Measurements from ENCODE around the gene SLC46A1. TPM values are rescaled to one million over a fixed set of nuclear protein-coding genes. Genes with fewer than 3 reads are reported as not detected.
"Not testable (repeated sequence)": the region's sequence is repeated elsewhere in the genome, so short reads cannot be mapped to it uniquely, and the experiment has no call there.

The SLC46A1 gene
- polyA plus RNA-seq (ENCODE audit: low read depth in 6 of 6) = 1 to 10 TPM in 1 of 6 donors, under 1 TPM in 3, not detected in 2; 0.53 to 3.6 (median 0.68) TPM

DNA sequence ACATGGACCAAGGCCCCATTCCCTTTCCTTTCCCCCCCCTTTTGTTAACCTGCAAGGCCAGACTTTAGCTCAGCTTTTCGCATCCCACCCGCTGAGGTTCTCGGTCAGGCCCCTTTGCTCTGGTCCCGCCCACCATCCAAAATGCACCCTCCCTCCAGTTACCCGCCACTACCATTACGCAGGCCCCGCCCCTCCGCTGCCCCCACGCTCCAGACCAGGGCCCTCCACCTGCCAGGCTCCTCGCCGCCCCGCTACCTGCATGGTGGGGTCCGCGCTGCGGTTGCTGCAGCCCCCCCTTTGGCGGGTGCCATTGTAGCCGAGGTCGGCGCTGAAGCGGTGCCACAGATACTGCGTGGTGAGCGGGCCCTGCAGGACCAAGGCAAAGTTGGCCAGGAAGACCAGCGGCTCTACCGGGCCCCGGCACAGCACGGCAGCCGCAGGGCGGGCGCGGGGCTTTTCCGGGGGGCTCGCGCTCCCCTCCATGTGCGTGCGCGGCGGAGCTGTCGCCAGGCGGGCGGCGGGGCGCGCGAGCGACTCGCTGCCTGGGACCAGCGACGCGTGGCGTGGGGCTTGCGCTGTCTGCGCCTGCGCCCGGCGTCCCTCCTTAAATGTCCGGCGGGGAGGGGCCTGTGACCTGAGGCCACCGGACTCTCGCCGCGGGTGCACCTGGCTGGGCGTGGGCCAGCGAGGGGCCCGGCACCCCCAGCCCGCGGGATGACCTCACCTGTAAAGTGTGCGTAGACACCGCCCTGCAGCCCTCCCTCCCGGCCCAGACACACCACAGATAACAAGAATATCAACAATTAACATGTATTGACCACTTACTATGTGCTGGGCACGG is at the start of gene SLC46A1:
SLC46A1 (minus strand) TSS at position 581 of the 841 bp plus-strand sequence; CDS start at position 483, 98 bp downstream.
- Mint-ChIP-seq H3K4me3 (peak within 1 kb of the TSS; percentile 78 to 94 (median 84)), H3K36me3 (no peaks in the 10 kb centered on the region), H3K9me3 (no peaks in the 10 kb centered on the region), H3K27ac (peak within 1 kb of the TSS in 2 of 6 donors; percentile 52 to 75), H3K4me1 (peaks cover 7 to 9% (median 9%) of the 10 kb centered on the region in 3 donors), H3K27me3 (peaks cover 6 to 24% (median 11%) of the 10 kb centered on the region in 3 donors)
- peak; percentile 28 for DNase-seq
- ATAC-seq (ENCODE audit: low read depth in 2 of 2) = peak; percentile 76 to 81

DNA sequence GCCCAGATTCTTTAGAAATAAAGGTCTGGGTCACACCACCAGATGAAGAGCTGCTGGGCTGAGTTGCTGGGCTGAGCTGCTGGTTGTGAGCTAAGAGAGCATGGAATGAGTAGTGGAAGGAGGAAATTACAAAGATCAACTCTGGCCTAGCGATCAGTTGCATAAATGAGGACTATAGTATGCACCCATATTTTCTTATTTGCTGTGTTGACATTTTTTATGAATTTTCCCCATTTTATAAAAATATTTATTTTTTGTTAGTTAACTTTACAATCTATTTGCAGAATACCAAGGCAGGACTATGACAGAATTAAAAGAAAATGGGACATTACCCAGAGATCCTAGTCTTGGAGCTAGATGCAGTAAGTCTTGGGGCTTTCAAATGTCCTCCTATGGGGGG is 43.8 kb upstream of the SLC46A1 start:
- no peaks in the 10 kb centered on the region for H3K4me1 Mint-ChIP-seq
- H3K27ac Mint-ChIP-seq = no peak overlapping the region
- H3K36me3 Mint-ChIP-seq = peaks cover 0 to 6% of the 10 kb centered on the region in 2 donors
- peaks cover 22 to 47% (median 34%) of the 10 kb centered on the region in 3 donors for H3K27me3 Mint-ChIP-seq
- no peak overlapping the region for H3K4me3 Mint-ChIP-seq
- ATAC-seq (ENCODE audit: low read depth in 2 of 2) (no peak), DNase-seq (no peak)
- H3K9me3 Mint-ChIP-seq = peaks cover 4 to 18% (median 9%) of the 10 kb centered on the region in 7 donors

DNA sequence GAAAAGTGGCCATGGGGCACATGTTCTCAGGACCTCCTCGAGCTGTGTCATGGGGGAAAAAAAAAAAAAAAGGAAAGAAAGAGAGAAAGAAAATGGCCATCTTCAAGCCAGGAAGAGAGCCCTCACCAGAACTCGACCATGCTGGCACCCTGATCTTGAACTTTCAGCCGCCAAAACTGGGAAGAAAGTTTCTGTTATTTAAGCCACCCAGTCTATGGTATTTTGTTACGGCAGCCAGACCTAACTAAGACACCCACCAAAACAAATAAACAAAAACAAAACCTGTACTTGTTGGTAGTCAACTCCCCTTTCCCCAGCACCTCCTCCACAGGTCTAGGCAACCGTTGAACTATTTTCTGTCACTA is 41.4 kb upstream of the SLC46A1 start:
- DNase-seq (no peak), ATAC-seq (ENCODE audit: low read depth in 2 of 2) (no peak)
- Mint-ChIP-seq H3K4me3 (no peak overlapping the region), H3K27ac (no peak overlapping the region), H3K27me3 (peaks cover 25 to 50% (median 30%) of the 10 kb centered on the region in 3 donors), H3K36me3 (peaks cover 0 to 6% of the 10 kb centered on the region in 2 donors), H3K4me1 (no peaks in the 10 kb centered on the region), H3K9me3 (peaks cover 4 to 20% (median 12%) of the 10 kb centered on the region in 7 donors)

- no peaks in the 10 kb centered on the region for H3K4me1 Mint-ChIP-seq
- H3K9me3 Mint-ChIP-seq = peaks cover 4 to 25% (median 12%) of the 10 kb centered on the region in 7 donors
- no peak for DNase-seq
- H3K36me3 Mint-ChIP-seq = peaks cover 0 to 6% of the 10 kb centered on the region in 2 donors
- peaks cover 25 to 54% (median 33%) of the 10 kb centered on the region in 3 donors for H3K27me3 Mint-ChIP-seq
- H3K4me3 Mint-ChIP-seq = no peak overlapping the region
- ATAC-seq (ENCODE audit: low read depth in 2 of 2) = no peak
- H3K27ac Mint-ChIP-seq = no peak overlapping the region
Observed at GRCh38 chr17:28446716-28447395, 40.8 kb upstream of the SLC46A1 start.

- no peak for DNase-seq
- H3K27ac Mint-ChIP-seq = no peak overlapping the region
- no peak overlapping the region for H3K4me3 Mint-ChIP-seq
- peaks cover 2 to 18% (median 4%) of the 10 kb centered on the region in 7 donors for H3K9me3 Mint-ChIP-seq
- no peak for ATAC-seq (ENCODE audit: low read depth in 2 of 2)
- H3K36me3 Mint-ChIP-seq = peaks cover 0 to 6% of the 10 kb centered on the region in 2 donors
- peaks cover 19 to 60% (median 43%) of the 10 kb centered on the region in 3 donors for H3K27me3 Mint-ChIP-seq
- no peaks in the 10 kb centered on the region for H3K4me1 Mint-ChIP-seq
Observed at GRCh38 chr17:28443901-28444638, 38.1 kb upstream of the SLC46A1 start.

DNA sequence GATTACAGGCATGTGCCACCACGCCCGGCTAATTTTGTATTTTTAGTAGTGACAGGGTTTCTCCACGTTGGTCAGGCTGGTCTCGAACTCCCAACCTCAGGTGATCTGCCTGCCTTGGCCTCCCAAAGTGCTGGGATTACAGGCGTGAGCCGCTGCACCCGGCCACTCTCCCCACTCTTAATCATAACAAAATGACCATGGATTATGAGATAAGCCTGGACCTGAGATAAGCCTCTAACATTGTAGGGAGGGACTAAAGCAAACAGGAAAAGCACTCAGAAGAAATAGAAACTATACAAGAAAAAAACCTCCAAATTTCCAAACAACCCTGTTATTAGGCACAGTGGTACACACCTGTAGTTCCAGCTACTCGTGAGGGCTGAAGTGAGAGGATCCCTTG is 28.3 kb upstream of the SLC46A1 start:
- H3K36me3 Mint-ChIP-seq; H3K27ac Mint-ChIP-seq; H3K4me3 Mint-ChIP-seq; H3K9me3 Mint-ChIP-seq; ATAC-seq (ENCODE audit: low read depth in 2 of 2); DNase-seq; H3K4me1 Mint-ChIP-seq: not testable (repeated sequence)
- H3K27me3 Mint-ChIP-seq = peaks cover 19 to 25% (median 21%) of the 10 kb centered on the region in 3 donors

- no peak overlapping the region for H3K27ac Mint-ChIP-seq
- H3K4me1 Mint-ChIP-seq = no peaks in the 10 kb centered on the region
- DNase-seq (no peak), ATAC-seq (ENCODE audit: low read depth in 2 of 2) (no peak)
- H3K4me3 Mint-ChIP-seq = no peak overlapping the region
- peaks cover 19 to 25% (median 24%) of the 10 kb centered on the region in 3 donors for H3K27me3 Mint-ChIP-seq
- H3K36me3 Mint-ChIP-seq = no peaks in the 10 kb centered on the region
- peaks cover 0 to 3% (median 0%) of the 10 kb centered on the region in 7 donors for H3K9me3 Mint-ChIP-seq
Observed at GRCh38 chr17:28433721-28434120, 27.7 kb upstream of the SLC46A1 start.

DNA sequence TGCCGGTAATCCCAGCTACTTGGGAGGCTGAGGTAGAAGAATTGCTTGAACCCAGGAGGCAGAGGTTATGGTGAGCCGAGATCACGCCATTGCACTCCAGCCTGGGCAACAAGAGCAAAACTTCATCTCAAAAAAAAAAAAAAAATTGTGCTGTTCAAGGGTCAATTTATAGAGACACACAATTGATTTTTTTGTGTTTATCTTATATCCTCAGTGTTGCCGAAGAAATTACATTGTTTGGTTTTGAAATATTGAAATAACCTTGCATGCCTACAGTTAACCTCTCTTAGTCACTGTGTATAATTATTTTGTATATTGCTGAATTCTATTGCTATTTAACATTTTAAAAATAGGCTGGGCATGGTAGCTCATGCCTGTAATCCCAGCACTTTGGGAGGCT is 22.0 kb upstream of the SLC46A1 start:
- H3K9me3 Mint-ChIP-seq; H3K4me1 Mint-ChIP-seq; H3K36me3 Mint-ChIP-seq; ATAC-seq (ENCODE audit: low read depth in 2 of 2); DNase-seq; H3K4me3 Mint-ChIP-seq; H3K27ac Mint-ChIP-seq: not testable (repeated sequence)
- peaks cover 30 to 43% (median 35%) of the 10 kb centered on the region in 3 donors for H3K27me3 Mint-ChIP-seq

- H3K4me3 Mint-ChIP-seq = peak overlapping the region in 1 of 8 donors; percentile 19
- ATAC-seq (ENCODE audit: low read depth in 2 of 2) (no peak), DNase-seq (no peak)
- H3K9me3 Mint-ChIP-seq = no peaks in the 10 kb centered on the region
- H3K27ac Mint-ChIP-seq = no peak overlapping the region
- H3K36me3 Mint-ChIP-seq = no peaks in the 10 kb centered on the region
- no peaks in the 10 kb centered on the region for H3K4me1 Mint-ChIP-seq
- H3K27me3 Mint-ChIP-seq = peaks cover 25 to 45% (median 34%) of the 10 kb centered on the region in 3 donors
Observed at GRCh38 chr17:28427371-28427770, 21.4 kb upstream of the SLC46A1 start.

DNA sequence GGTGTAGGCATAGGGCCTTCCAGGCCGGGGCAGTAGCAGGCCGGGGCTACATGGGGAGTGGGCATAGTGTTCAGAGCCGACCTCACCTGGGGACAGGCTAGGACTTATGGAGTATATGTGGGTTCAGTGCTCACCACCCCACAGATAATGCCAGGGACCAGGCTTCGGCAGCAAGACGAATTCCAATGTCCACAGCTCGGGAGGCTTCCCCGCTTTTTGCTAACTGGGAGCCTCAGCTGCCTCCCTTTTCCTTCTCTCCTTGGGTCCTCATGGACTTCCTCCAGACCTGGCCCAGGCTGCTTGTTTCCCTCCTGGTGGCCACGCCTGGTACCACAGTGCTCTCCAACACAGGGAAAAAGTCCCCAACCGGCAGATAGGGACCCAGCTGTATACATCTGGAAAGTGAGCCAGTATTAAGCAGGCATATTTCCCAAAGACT is 20.1 kb upstream of the SLC46A1 start:
- Mint-ChIP-seq H3K4me1 (no peaks in the 10 kb centered on the region), H3K27me3 (peaks cover 18 to 34% (median 26%) of the 10 kb centered on the region in 3 donors), H3K9me3 (no peaks in the 10 kb centered on the region), H3K36me3 (no peaks in the 10 kb centered on the region), H3K27ac (no peak overlapping the region), H3K4me3 (no peak overlapping the region)
- no peak for ATAC-seq (ENCODE audit: low read depth in 2 of 2)
- DNase-seq = no peak

- Mint-ChIP-seq H3K4me3 (no peak overlapping the region), H3K36me3 (no peaks in the 10 kb centered on the region), H3K4me1 (no peaks in the 10 kb centered on the region), H3K27me3 (peaks cover 18 to 27% (median 26%) of the 10 kb centered on the region in 3 donors), H3K9me3 (no peaks in the 10 kb centered on the region), H3K27ac (no peak overlapping the region)
- DNase-seq = no peak
- ATAC-seq (ENCODE audit: low read depth in 2 of 2) = no peak
Observed at GRCh38 chr17:28425206-28425605, 19.2 kb upstream of the SLC46A1 start.

- DNase-seq (no peak), ATAC-seq (ENCODE audit: low read depth in 2 of 2) (no peak)
- H3K27me3 Mint-ChIP-seq = peaks cover 16 to 26% (median 21%) of the 10 kb centered on the region in 3 donors
- peaks cover 0 to 3% (median 2%) of the 10 kb centered on the region in 3 donors for H3K4me1 Mint-ChIP-seq
- peak overlapping the region in 1 of 8 donors; percentile 44 for H3K4me3 Mint-ChIP-seq
- no peaks in the 10 kb centered on the region for H3K9me3 Mint-ChIP-seq
- H3K36me3 Mint-ChIP-seq = no peaks in the 10 kb centered on the region
- no peak overlapping the region for H3K27ac Mint-ChIP-seq
Observed at GRCh38 chr17:28421787-28422305, 15.8 kb upstream of the SLC46A1 start.

Data from naive B cell (primary cell).